Measurements from ENCODE around the gene DCAF11.
A peak's percentile ranks its signal among the peaks of the same experiment; 100 is the strongest.

The DCAF11 gene

GRCh38 chr14:24139272-24139934, 24.8 kb downstream of the DCAF11 start:
- DNase-seq (ENCODE audit: low read depth, low spot score): no peak

- peak; percentile 96 for DNase-seq (ENCODE audit: low read depth, low spot score)
Observed at GRCh38 chr14:24141097-24141880, 26.7 kb downstream of the DCAF11 start, which contains the start of gene EMC9. EMC9 (minus strand) TSS chr14:24141591; CDS start chr14:24141304, 287 bp downstream.

- DNase-seq (ENCODE audit: low read depth, low spot score): no peak
Observed at GRCh38 chr14:24143511-24143910, 28.9 kb downstream of the DCAF11 start.

GRCh38 chr14:24144451-24144850, 29.9 kb downstream of the DCAF11 start:
- DNase-seq (ENCODE audit: low read depth, low spot score): no peak

- no peak for DNase-seq (ENCODE audit: low read depth, low spot score)
Observed at GRCh38 chr14:24145219-24145618, 30.6 kb downstream of the DCAF11 start.

GRCh38 chr14:24145690-24146452, 31.3 kb downstream of the DCAF11 start:
- no peak for DNase-seq (ENCODE audit: low read depth, low spot score)

- DNase-seq (ENCODE audit: low read depth, low spot score): peak; percentile 89
Observed at GRCh38 chr14:24146453-24146977, 31.9 kb downstream of the DCAF11 start, which contains the start of gene PSME2. PSME2 (minus strand) TSS chr14:24146610; CDS start chr14:24146581, 29 bp downstream.

GRCh38 chr14:24146978-24147760, 32.6 kb downstream of the DCAF11 start, which contains the start of gene RNF31:
RNF31 (plus strand) TSS chr14:24147498; CDS start chr14:24147699, 201 bp downstream.
- peak; percentile 93 for DNase-seq (ENCODE audit: low read depth, low spot score)

- DNase-seq (ENCODE audit: low read depth, low spot score): no peak
Observed at GRCh38 chr14:24147761-24148428, 33.3 kb downstream of the DCAF11 start.

- no peak for DNase-seq (ENCODE audit: low read depth, low spot score)
Observed at GRCh38 chr14:24149302-24149969, 34.9 kb downstream of the DCAF11 start.

- no peak for DNase-seq (ENCODE audit: low read depth, low spot score)
Observed at GRCh38 chr14:24150061-24150460, 35.5 kb downstream of the DCAF11 start.

GRCh38 chr14:24150567-24150966, 36.0 kb downstream of the DCAF11 start:
- DNase-seq (ENCODE audit: low read depth, low spot score): no peak

GRCh38 chr14:24150993-24151392, 36.4 kb downstream of the DCAF11 start:
- no peak for DNase-seq (ENCODE audit: low read depth, low spot score)

- DNase-seq (ENCODE audit: low read depth, low spot score): no peak
Observed at GRCh38 chr14:24151404-24152080, 37.0 kb downstream of the DCAF11 start.

- no peak for DNase-seq (ENCODE audit: low read depth, low spot score)
Observed at GRCh38 chr14:24155100-24155499, 40.5 kb downstream of the DCAF11 start.

- DNase-seq (ENCODE audit: low read depth, low spot score): no peak
Observed at GRCh38 chr14:24156840-24157239, 42.3 kb downstream of the DCAF11 start.

GRCh38 chr14:24157331-24157730, 42.8 kb downstream of the DCAF11 start:
- DNase-seq (ENCODE audit: low read depth, low spot score): no peak

GRCh38 chr14:24159777-24160498, 45.4 kb downstream of the DCAF11 start:
- DNase-seq (ENCODE audit: low read depth, low spot score): no peak

- no peak for DNase-seq (ENCODE audit: low read depth, low spot score)
Observed at GRCh38 chr14:24160499-24160849, 45.9 kb downstream of the DCAF11 start.

All from brain pericyte (primary cell).